Measurements from ENCODE around the gene PPP1R8. TPM values are rescaled to one million over a fixed set of nuclear protein-coding genes. Genes with fewer than 3 reads are reported as not detected.
A peak's percentile ranks its signal among the peaks of the same experiment; 100 is the strongest.
"Not testable (repeated sequence)": the region's sequence is repeated elsewhere in the genome, so short reads cannot be mapped to it uniquely, and the experiment has no call there.

PPP1R8 gene
- total and polyA plus RNA-seq, 7 experiments from 2014 or later, result 17.5 to 60.2 (median 39.5) TPM

- Mint-ChIP-seq H3K36me3 (peaks cover 3 to 30% (median 19%) of the 10 kb centered on the region in 5 donors), H3K4me1 (peaks cover 8 to 18% (median 13%) of the 10 kb centered on the region in 7 donors)
- POLR2A ChIA-PET; H3K4me3 Mint-ChIP-seq; H3K9me3 Mint-ChIP-seq; H3K27ac ChIP-seq (ENCODE audit: low read depth, low read length); H3K27ac Mint-ChIP-seq; H3K27me3 ChIP-seq (ENCODE audit: control insufficient read depth in 2 of 2, insufficient read depth in 2 of 2, low read length in 2 of 2); H3K4me1 ChIP-seq (ENCODE audit: control insufficient read depth in 2 of 2, insufficient read depth in 2 of 2, low read length in 2 of 2); H3K27me3 Mint-ChIP-seq; intact Hi-C loops (cut with micrococcal nuclease); H3K4me3 ChIP-seq (ENCODE audit: low read length); DNase-seq; ATAC-seq; H3K9me3 ChIP-seq (ENCODE audit: control insufficient read depth in 2 of 3, low read length in 3 of 3): not testable (repeated sequence)
- peaks cover 6 to 42% (median 8%) of the 10 kb centered on the region in 3 experiments for H3K36me3 ChIP-seq (ENCODE audit: control insufficient read depth in 2 of 3, insufficient read depth in 3 of 3, low read length in 3 of 3)
- CTCF ChIA-PET, result interaction anchor here (0.5 to 0.8 kb wide), 2 partner anchors 92 to 152 kb away, joined by 3 to 4 read pairs; no protein-coding TSS in a partner anchor
Observed at GRCh38 chr1:27790270-27790669, 40.3 kb upstream of the PPP1R8 start.

GRCh38 chr1:27795601-27796000, 35.0 kb upstream of the PPP1R8 start:
- Histone ChIP-seq H3K36me3 (ENCODE audit: control insufficient read depth in 2 of 3, insufficient read depth in 3 of 3, low read length in 3 of 3) (peaks cover 6 to 70% (median 23%) of the 10 kb centered on the region in 3 experiments), H3K27ac (ENCODE audit: low read depth, low read length) (no peak overlapping the region), H3K9me3 (ENCODE audit: control insufficient read depth in 2 of 3, low read length in 3 of 3) (no peaks in the 10 kb centered on the region), H3K4me1 (ENCODE audit: control insufficient read depth in 2 of 2, insufficient read depth in 2 of 2, low read length in 2 of 2) (no peaks in the 10 kb centered on the region), H3K27me3 (ENCODE audit: control insufficient read depth in 2 of 2, insufficient read depth in 2 of 2, low read length in 2 of 2) (no peaks in the 10 kb centered on the region), H3K4me3 (ENCODE audit: low read length) (no peak overlapping the region)
- intact Hi-C loops (cut with micrococcal nuclease), result no loop called here
- no peak overlapping the region for H3K4me3 Mint-ChIP-seq
- CTCF ChIA-PET, result no interaction called here
- no peaks in the 10 kb centered on the region for H3K9me3 Mint-ChIP-seq
- peaks cover 19 to 44% (median 30%) of the 10 kb centered on the region in 5 donors for H3K36me3 Mint-ChIP-seq
- POLR2A ChIA-PET, result no interaction called here
- ATAC-seq, result no peak
- peak overlapping the region in 1 of 9 donors; percentile 5 for H3K27ac Mint-ChIP-seq
- H3K4me1 Mint-ChIP-seq, result peaks cover 0 to 5% (median 0%) of the 10 kb centered on the region in 7 donors
- H3K27me3 Mint-ChIP-seq, result no peaks in the 10 kb centered on the region
- DNase-seq, result no peak

DNA sequence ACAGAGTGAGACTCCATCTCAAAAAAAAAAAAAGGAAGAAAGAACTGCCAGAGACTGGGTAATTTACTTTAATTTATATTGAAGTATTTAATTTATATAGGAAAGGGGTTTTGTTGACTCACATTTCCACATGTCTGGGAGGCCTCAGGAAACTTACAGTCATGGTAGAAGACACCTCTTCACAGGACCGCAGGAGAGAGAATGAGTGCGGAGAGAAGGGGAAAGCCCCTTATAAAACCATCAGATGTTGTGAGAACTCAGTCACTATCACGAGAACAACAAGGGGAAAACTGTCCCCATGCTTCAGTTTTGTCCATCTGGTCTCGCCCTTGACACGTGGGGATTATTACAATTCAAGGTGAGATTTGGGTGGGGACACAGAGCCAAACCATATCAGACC, 25.8 kb upstream of the PPP1R8 start:
- ChIA-PET POLR2A (no interaction called here), CTCF (no interaction called here)
- Mint-ChIP-seq H3K36me3 (peaks cover 3 to 41% (median 28%) of the 10 kb centered on the region in 5 donors), H3K27ac (peak overlapping the region in 1 of 9 donors; percentile 20), H3K9me3 (no peaks in the 10 kb centered on the region), H3K4me3 (no peak overlapping the region), H3K4me1 (no peaks in the 10 kb centered on the region), H3K27me3 (no peaks in the 10 kb centered on the region)
- ATAC-seq (no peak), DNase-seq (no peak)
- no peak overlapping the region for H3K4me3 ChIP-seq (ENCODE audit: low read length)
- intact Hi-C loops (cut with micrococcal nuclease), result no loop called here
- no peaks in the 10 kb centered on the region for H3K9me3 ChIP-seq (ENCODE audit: control insufficient read depth in 2 of 3, low read length in 3 of 3)
- no peaks in the 10 kb centered on the region for H3K4me1 ChIP-seq (ENCODE audit: control insufficient read depth in 2 of 2, insufficient read depth in 2 of 2, low read length in 2 of 2)
- peaks cover 4 to 38% (median 14%) of the 10 kb centered on the region in 3 experiments for H3K36me3 ChIP-seq (ENCODE audit: control insufficient read depth in 2 of 3, insufficient read depth in 3 of 3, low read length in 3 of 3)
- no peak overlapping the region for H3K27ac ChIP-seq (ENCODE audit: low read depth, low read length)
- H3K27me3 ChIP-seq (ENCODE audit: control insufficient read depth in 2 of 2, insufficient read depth in 2 of 2, low read length in 2 of 2), result no peaks in the 10 kb centered on the region

GRCh38 chr1:27806758-27807157, 23.8 kb upstream of the PPP1R8 start:
- H3K36me3 ChIP-seq (ENCODE audit: control insufficient read depth in 2 of 3, insufficient read depth in 3 of 3, low read length in 3 of 3), result peaks cover 4 to 20% (median 11%) of the 10 kb centered on the region in 3 experiments
- H3K36me3 Mint-ChIP-seq, result peaks cover 3 to 36% (median 26%) of the 10 kb centered on the region in 5 donors
- ATAC-seq, result no peak

DNA sequence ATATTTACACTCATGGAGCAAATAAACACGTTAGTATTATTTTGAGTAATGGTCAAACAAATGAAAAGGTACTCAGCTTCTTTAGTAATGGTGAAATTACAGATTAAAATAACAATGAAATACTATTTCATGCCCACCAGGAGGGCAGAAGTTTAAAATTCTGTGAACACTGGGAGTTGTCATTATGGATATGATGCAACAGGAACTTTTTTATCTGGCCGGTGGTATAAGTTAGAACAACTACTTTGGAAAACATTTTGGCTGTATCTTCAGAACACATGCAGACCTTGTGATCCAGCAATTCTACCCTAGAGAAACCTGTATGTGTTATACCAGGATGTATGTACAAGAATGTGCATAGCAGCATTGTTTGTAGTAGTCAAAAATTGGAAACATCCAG, 23.2 kb upstream of the PPP1R8 start:
- no peaks in the 10 kb centered on the region for H3K27me3 Mint-ChIP-seq
- H3K36me3 Mint-ChIP-seq, result peaks cover 7 to 34% (median 27%) of the 10 kb centered on the region in 5 donors
- no peak overlapping the region for H3K4me3 Mint-ChIP-seq

More at GRCh38 chr1:27806758-27807157, 23.8 kb upstream of the PPP1R8 start:
- no peaks in the 10 kb centered on the region for H3K9me3 Mint-ChIP-seq
- Histone ChIP-seq H3K27me3 (ENCODE audit: control insufficient read depth in 2 of 2, insufficient read depth in 2 of 2, low read length in 2 of 2) (no peaks in the 10 kb centered on the region), H3K4me3 (ENCODE audit: low read length) (no peak overlapping the region), H3K9me3 (ENCODE audit: control insufficient read depth in 2 of 3, low read length in 3 of 3) (no peaks in the 10 kb centered on the region), H3K27ac (ENCODE audit: low read depth, low read length) (no peak overlapping the region), H3K4me1 (ENCODE audit: control insufficient read depth in 2 of 2, insufficient read depth in 2 of 2, low read length in 2 of 2) (no peaks in the 10 kb centered on the region)
- no peaks in the 10 kb centered on the region for H3K4me1 Mint-ChIP-seq
- no peak overlapping the region for H3K4me3 Mint-ChIP-seq
- DNase-seq, result no peak
- ChIA-PET CTCF (no interaction called here), POLR2A (no interaction called here)
- no peak overlapping the region for H3K27ac Mint-ChIP-seq
- intact Hi-C loops (cut with micrococcal nuclease), result no loop called here
- H3K27me3 Mint-ChIP-seq, result no peaks in the 10 kb centered on the region

DNA sequence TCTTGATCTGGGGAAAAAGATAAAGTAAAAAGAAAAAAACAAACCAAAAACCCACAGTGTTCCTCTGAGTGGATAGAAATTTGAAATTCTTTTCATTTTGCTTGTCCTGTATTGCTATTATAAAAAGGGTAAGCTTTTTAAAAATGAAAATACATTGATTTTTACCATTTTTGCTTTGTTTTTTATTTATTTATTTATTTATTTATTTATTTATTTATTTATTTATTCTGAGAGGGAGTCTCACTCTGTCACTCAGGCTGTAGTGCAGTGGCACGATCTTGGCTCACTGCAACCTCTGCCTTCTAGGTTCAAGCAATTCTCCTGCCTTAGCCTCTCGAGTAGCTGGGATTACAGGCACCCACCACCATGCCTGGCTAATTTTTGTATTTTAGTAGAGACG, 22.5 kb upstream of the PPP1R8 start:
- H3K4me1 Mint-ChIP-seq; intact Hi-C loops (cut with micrococcal nuclease); H3K27ac ChIP-seq (ENCODE audit: low read depth, low read length); H3K4me3 ChIP-seq (ENCODE audit: low read length); H3K27me3 Mint-ChIP-seq; H3K27ac Mint-ChIP-seq; ATAC-seq; H3K9me3 ChIP-seq (ENCODE audit: control insufficient read depth in 2 of 3, low read length in 3 of 3); H3K9me3 Mint-ChIP-seq; H3K27me3 ChIP-seq (ENCODE audit: control insufficient read depth in 2 of 2, insufficient read depth in 2 of 2, low read length in 2 of 2); H3K4me1 ChIP-seq (ENCODE audit: control insufficient read depth in 2 of 2, insufficient read depth in 2 of 2, low read length in 2 of 2); DNase-seq; H3K4me3 Mint-ChIP-seq; POLR2A ChIA-PET: not testable (repeated sequence)
- CTCF ChIA-PET, result interaction anchor here (0.6 kb wide), 1 partner anchor 61 kb away, joined by 6 read pairs; no protein-coding TSS in a partner anchor
- H3K36me3 Mint-ChIP-seq, result peaks cover 7 to 33% (median 25%) of the 10 kb centered on the region in 5 donors
- peaks cover 4 to 22% (median 11%) of the 10 kb centered on the region in 3 experiments for H3K36me3 ChIP-seq (ENCODE audit: control insufficient read depth in 2 of 3, insufficient read depth in 3 of 3, low read length in 3 of 3)

More for the DNA sequence above, 23.2 kb upstream of the PPP1R8 start:
- H3K27me3 ChIP-seq (ENCODE audit: control insufficient read depth in 2 of 2, insufficient read depth in 2 of 2, low read length in 2 of 2), result no peaks in the 10 kb centered on the region
- Mint-ChIP-seq H3K27ac (no peak overlapping the region), H3K4me1 (no peaks in the 10 kb centered on the region), H3K9me3 (no peaks in the 10 kb centered on the region)
- H3K36me3 ChIP-seq (ENCODE audit: control insufficient read depth in 2 of 3, insufficient read depth in 3 of 3, low read length in 3 of 3), result peaks cover 4 to 20% (median 11%) of the 10 kb centered on the region in 3 experiments
- no peak overlapping the region for H3K27ac ChIP-seq (ENCODE audit: low read depth, low read length)
- ChIA-PET POLR2A (no interaction called here), CTCF (interaction anchor here (0.6 kb wide), 1 partner anchor 60 kb away, joined by 6 read pairs; no protein-coding TSS in a partner anchor)
- DNase-seq (no peak), ATAC-seq (no peak)
- intact Hi-C loops (cut with micrococcal nuclease), result no loop called here
- H3K9me3 ChIP-seq (ENCODE audit: control insufficient read depth in 2 of 3, low read length in 3 of 3), result no peaks in the 10 kb centered on the region
- no peaks in the 10 kb centered on the region for H3K4me1 ChIP-seq (ENCODE audit: control insufficient read depth in 2 of 2, insufficient read depth in 2 of 2, low read length in 2 of 2)
- no peak overlapping the region for H3K4me3 ChIP-seq (ENCODE audit: low read length)

- ChIA-PET CTCF (interaction anchor here (0.7 kb wide), 1 partner anchor 46 kb away, joined by 3 read pairs; no protein-coding TSS in a partner anchor), POLR2A (no interaction called here)
- ATAC-seq (no peak), DNase-seq (no peak)
- H3K36me3 Mint-ChIP-seq, result peaks cover 4 to 23% (median 20%) of the 10 kb centered on the region in 5 donors
- no peaks in the 10 kb centered on the region for H3K4me1 Mint-ChIP-seq
- H3K4me3 ChIP-seq (ENCODE audit: low read length), result no peak overlapping the region
- intact Hi-C loops (cut with micrococcal nuclease), result no loop called here
- peak overlapping the region in 1 of 9 donors; percentile 14 for H3K27ac Mint-ChIP-seq
- no peak overlapping the region for H3K4me3 Mint-ChIP-seq
- H3K27me3 ChIP-seq (ENCODE audit: control insufficient read depth in 2 of 2, insufficient read depth in 2 of 2, low read length in 2 of 2), result no peaks in the 10 kb centered on the region
- H3K9me3 Mint-ChIP-seq, result no peaks in the 10 kb centered on the region
- H3K4me1 ChIP-seq (ENCODE audit: control insufficient read depth in 2 of 2, insufficient read depth in 2 of 2, low read length in 2 of 2), result no peaks in the 10 kb centered on the region
- H3K27me3 Mint-ChIP-seq, result no peaks in the 10 kb centered on the region
- H3K36me3 ChIP-seq (ENCODE audit: control insufficient read depth in 2 of 3, insufficient read depth in 3 of 3, low read length in 3 of 3), result peaks cover 3 to 27% (median 11%) of the 10 kb centered on the region in 3 experiments
- no peaks in the 10 kb centered on the region for H3K9me3 ChIP-seq (ENCODE audit: control insufficient read depth in 2 of 3, low read length in 3 of 3)
- H3K27ac ChIP-seq (ENCODE audit: low read depth, low read length), result no peak overlapping the region
Observed at GRCh38 chr1:27809883-27810282, 20.7 kb upstream of the PPP1R8 start.

All from naive thymus-derived CD4-positive, alpha-beta T cell (primary cell).